Activated CD4-positive, alpha-beta T cell treated with anti-CD3 and anti-CD28 coated beads for 48 hours (primary cell): ENCODE measurements around the gene SETD1B.

ENCODE experiments used
- DNase-seq: peaks from one replicate; pipeline ENCODE4 v3.0.0-alpha.2; 2020

The SETD1B gene

DNA sequence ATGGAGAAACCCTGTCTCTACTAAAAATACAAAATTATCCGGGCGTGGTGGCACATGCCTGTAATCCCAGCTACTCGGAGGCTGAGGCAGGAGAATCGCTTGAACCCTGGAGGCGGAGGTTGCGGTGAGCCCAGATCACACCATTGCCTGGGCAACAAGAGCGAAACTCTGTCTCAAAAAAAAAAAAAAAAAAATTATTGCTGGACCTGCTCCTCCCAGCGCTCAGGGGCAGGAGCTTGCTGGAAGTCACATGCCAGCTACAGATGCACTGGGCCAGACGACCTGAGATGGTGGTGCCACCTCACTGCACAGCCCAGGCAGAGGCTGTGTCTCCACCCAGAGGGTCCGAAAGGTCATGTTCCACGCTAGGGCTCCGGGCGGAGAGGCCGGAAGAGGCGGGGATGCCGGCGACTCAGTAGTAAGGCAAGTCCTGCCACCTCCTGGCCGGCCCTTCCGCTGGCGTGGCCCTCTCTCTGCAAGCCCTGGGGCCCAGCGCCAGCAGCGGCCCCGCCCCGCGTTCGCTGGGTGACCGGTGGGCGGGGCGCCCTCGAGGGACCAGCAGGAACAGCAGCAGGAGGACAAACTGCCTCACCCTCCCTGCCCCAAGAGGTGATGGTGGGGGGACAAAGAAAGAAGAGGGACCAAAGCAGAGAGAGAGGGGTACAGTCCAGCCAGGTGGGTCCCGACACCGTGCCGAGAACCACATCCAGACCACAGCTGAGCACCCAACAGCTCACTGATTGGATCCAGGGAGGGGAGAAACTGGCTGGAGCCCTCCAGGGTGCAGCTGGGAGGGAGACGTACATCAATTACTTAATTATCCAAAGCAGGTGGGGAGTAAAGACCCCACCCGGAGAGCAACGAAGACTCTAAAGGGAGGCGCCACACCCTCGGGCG is 6.7 kb upstream of the SETD1B start:
- no peak for DNase-seq

GRCh38 chr12:121797937-121798786 is 5.6 kb upstream of the SETD1B start:
- no peak for DNase-seq

- no peak for DNase-seq
These were observed 5.0 kb upstream of the SETD1B start for GRCh38 chr12:121798787-121799155.

DNA sequence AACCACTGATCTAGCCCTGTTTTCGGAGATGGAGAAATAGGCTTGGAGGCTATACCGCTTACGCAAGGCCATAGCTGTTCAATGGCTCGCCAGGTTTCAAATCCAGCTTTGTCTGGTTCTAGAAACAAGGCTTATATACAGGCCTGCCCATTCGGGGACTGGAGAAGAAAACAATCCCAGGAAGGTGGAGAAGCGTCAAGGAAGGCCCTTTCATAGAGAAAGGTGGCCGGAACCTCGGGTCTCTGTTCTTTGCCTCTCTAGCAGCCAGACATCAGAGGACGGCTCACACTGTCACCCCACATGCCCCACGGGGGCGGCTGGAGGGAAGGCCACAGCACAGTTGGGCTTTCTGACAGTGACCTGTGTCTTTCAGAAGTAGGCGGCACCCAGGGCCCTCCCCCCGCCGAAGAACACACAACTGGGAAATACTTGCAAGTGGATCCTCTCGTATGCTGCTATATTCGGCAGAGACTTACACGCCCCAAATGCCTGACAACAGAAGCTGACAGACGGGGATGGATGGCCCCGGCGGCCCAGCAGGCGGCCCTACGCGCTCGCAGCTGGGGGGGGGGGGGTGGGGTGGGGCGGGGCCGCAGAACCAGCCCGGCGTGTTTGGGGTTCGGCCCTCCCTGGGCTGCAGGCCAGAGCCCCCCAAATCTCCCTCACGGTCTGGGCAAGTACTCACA is 4.5 kb upstream of the SETD1B start:
- DNase-seq: peak; percentile 63

DNA sequence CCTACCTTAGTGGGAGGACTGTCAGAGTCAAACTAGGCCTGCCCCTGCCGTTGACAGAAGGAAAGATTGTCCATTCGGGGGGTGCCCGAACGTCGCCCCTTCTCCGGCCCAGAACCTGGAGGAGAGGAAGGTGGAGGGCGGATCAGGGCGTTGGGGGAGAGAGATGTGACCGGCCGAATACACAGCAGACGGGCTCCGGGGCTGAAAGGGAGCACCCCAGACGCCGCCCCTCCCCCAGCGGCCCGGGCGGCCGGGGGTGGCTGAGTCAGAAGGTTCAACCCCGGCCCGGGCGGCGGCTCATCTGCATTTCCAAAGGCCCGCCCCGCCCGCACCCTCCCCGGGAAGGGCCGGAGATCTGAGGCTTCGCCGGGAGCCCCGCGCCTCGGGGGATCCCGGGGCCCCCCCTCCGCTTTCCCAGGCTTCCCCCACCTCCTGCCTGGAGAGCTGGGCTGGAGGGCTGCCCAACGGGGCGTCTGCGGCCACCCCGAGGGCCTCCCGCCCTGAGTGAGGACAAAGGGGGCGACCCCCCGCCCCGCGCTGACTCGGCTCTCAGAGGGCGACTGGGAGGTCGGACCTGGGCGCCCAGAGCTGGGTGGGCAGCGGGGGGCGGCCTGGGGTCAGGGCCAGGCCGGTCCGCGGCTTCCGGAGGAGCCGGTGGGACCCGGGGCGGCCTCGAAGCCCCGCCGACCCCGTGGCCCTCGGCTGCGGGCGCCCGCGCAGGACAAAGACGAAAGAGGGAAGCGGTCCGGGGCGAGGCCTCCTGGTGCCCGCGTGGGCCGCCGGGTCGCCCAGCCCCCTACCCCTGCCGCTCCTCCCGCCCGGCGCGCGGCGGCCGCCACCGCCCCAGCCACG is 3.7 kb upstream of the SETD1B start:
- DNase-seq: peak; percentile 89

GRCh38 chr12:121800694-121801594 is 2.9 kb upstream of the SETD1B start:
- DNase-seq: peak; percentile 82

- DNase-seq: peak; percentile 43
These were observed 2.0 kb upstream of the SETD1B start for GRCh38 chr12:121801595-121802484.

DNA sequence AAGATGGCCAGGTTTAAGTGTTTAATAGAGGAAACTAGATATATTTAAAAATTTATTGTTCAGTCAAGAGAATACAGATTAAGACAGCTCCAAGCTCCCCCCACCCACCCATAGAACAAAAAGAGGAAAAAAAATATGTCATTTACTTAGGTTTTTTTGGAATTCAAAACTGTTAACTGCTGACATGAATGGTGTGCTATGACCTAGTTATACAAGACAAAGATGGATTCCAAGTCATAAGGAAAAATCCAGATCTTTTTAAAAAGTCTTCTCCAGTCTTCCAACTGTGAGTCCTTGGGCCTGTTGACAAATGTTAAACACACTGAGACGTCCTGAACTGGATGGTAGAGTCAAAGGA is 1.3 kb upstream of the SETD1B start:
- no peak for DNase-seq

DNA sequence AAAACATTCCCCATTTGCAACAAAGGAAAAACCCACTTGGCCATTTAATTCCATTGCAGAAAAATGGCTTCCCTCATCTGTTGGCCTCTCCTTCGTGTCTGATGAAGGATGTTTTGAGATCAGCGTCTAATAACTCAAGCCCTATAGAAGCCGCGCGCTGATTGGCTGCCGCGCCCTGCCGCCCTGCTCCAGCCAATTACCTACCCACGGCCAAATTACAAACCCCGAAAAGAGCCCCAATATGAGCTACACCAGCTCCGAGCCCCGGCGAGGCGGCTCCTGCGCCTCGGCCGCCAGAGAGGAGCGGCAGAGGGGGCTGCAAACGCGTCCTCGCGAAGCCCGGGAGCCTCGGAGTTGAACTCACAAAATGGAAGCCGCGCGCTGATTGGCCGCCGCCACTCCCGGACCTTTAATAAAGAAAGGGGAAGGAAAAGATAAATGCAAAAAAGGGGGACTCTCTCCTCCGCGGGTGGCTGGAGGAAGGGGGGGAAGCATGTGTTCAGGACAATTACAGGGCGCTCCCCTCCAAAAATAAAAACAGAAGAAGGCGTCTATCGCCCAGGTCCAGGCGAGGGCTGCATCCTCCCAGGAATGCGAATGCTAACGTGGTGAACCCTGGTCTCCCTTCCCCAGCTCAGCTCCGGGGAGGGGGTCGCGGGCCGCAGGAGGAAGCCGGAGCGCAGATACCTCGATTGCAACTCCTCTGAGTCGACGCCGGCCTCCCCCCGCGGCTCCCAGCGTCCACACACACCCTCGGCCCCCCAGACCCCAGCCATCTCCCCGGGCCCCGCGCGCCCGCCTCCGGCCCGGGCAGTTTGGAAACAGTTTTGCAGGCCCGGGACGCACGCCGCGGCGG is 738 bp upstream of the SETD1B start:
- DNase-seq: peak; percentile 93

GRCh38 chr12:121804417-121805111 is 755 bp downstream of the SETD1B start:
- peak; percentile 66 for DNase-seq

DNA sequence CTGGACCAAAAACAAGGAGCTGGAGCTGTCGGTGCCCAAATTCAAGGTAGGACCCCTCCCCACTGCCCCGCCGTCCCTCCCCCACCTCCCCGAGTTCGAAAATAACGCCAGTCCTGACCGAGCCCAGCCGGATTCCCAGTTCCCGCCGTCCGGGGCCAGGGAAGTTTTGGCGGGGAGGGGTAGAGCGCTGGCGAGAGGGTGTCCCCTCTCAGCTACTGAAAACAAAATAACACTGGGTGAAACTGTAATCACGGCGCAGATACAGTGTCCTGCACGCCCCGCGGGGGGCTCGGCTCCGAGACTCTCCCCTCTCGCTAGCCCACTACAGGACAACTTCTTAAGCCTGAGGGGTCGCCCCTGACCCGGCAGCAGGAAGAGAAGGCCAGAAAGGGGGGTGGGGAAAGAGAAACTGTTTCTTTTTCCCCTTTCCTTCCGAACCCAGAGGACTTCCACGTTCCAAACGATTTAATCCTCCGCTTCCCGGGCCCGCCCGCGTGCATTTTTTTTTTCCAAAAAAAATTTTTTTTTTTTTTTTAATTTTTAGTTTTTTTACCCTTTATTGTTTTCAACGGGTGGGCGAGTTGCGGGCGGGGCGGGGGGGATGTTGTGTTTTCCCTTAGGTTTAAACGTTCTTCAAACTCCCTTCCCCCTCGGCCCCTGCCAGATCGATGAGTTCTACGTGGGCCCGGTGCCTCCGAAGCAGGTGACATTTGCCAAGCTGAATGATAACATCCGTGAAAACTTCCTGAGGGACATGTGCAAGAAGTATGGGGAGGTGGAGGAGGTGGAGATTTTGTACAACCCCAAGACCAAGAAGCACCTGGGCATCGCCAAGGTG is 1.6 kb downstream of the SETD1B start:
- DNase-seq: no peak

DNA sequence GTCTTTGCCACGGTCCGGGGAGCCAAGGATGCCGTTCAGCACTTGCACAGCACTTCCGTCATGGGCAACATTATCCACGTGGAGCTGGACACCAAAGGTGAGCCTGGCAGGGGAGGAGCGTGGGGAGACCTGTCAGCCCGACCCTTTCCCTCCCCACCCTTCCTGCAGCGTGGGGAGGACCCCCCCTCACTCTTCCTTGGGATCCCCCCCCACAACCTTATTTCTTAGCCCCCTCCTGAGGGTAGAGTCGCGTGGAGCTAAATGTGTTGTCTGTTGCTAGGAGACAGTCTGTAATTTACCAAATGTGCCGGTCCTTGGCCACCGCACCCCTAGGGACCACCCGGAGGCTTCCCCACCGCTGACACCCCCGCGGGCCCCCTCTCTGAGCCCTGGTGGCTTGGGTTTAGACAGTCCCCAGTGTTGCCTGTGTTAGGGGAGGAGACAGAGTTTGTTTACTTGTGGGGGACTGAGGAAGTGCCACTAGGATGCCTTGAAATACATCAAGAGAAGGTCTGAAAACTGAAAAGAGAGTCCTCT is 2.3 kb downstream of the SETD1B start:
- DNase-seq: no peak

- no peak for DNase-seq
These were observed 3.0 kb downstream of the SETD1B start for GRCh38 chr12:121806546-121807423.

DNA sequence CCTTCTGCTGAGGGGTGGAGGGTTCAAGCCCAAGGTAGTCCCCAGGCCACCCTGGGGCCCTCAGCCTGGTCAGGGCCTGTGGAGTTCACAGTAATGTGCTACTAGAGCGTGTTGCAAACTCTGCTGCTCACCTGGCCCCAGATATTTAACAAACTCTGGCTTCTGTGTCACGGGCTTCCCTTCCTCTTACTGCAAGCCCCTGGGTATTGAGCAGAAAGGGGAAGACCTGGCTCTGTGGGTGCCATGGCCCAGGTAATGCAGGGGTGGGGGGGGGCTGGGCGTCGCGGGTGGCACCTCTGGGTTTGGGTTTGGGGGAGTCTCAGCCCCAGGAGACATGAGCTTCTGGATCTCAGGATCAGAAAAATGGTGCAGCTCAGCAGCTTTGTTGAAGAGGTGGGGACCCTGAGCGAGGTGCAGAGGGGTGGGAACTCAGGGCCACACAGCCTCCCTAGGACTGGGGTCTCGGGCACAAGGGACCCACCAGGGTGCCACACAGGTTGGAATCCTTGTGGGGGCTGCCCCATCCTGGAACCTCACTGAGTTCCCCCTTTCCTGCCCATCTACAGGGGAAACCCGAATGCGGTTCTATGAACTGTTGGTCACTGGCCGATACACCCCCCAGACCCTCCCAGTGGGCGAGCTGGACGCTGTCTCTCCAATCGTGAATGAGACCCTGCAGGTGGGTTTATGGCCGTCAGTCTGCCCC is 4.0 kb downstream of the SETD1B start:
- DNase-seq: no peak

DNA sequence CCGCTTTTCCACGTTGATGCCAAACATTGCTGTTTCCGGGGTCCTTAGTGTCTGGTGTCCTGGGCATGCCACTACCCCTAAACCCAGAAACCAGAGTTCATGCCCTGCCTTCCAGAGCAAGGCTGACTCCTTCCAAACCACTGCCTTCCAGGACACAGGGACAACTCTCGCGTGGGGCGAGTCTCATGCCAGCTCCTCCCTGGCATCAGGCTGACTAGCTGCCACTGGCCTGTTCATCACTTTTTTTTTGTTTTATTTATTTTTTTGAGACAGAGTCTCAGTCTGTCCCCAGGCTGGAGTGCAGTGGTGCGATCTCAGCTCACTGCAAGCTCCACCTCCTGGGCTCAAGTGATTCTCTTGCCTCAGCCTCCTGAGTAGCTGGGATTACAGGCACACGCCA is 4.8 kb downstream of the SETD1B start:
- no peak for DNase-seq

DNA sequence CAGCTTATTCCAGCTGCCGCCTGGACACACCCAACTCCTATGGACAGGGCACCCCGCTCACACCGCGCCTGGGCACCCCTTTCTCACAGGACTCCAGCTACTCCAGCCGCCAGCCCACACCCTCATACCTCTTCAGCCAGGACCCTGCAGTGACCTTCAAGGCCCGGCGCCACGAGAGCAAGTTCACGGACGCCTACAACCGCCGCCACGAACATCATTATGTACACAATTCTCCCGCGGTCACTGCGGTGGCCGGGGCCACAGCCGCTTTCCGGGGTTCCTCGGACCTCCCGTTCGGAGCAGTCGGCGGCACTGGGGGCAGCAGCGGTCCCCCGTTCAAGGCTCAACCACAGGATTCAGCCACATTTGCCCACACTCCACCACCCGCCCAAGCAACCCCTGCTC is 5.9 kb downstream of the SETD1B start:
- DNase-seq: no peak
